ENCODE measurements around the gene HLA-DQB2.

The HLA-DQB2 gene

DNA sequence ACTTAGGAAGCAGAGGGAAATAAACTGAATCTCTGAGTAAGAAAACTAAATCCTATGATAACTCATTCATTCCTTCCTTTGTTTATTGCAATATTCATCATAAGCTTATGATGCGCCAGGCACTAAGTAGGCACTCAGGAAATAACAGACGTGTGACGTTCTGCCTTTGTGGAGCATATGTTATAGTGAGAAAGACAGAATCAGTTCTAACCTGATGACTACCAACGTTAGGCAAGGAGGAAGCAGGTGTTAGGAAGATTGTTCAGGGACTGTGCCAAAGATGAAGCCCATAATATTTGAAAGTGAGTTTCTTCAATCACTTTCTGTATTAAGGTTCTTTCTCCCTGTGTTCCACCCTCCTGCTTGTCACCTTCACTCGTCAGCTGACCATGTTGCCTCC lies 18.6 kb downstream of the HLA-DQB2 start:
- DNase-seq, result no peak

- DNase-seq, result no peak
These were observed 21.0 kb downstream of the HLA-DQB2 start for GRCh38 chr6:32742374-32742773.

DNA sequence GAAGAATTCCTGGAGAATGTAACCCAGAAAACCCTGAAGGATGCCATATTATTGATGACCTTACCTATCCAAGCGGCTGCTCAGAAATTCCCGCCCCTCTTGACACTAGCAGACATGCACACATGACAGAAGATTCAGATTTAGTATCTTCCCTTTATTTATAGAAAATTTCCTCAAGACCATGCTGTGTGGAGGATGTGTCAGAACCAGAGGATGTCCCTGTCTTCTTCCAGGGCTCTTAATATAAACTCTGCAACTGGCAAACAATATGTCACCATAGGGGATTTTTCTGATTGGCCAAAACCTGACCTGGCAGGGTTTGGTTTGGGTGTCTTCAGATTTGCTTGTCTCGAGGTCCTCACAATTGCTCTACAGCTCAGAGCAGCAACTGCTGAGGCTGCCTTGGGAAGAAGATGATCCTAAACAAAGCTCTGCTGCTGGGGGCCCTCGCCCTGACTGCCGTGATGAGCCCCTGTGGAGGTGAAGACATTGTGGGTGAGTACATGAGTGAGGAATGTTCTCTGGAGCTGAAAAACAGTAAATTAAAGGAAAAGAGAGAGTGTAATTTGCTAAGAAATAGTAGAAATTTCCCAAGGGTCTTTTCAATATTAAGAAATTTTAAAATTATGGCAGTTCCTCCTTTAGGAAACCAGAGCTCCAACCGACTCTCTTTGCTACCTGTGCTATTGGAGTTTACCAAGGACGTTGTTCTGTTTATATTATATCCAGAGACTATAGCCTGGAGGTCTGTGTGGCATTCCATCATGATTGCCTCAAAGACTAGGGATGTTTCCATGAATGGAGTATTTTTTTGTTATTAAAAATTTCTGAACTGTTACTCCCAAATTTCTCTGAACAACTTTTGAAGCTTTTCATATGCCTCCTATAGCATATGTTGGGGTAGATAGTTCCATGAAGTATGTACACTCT lies 22.0 kb downstream of the HLA-DQB2 start, which contains the start of gene HLA-DQA2:
HLA-DQA2 (plus strand) TSS at position 361 of the 930 bp plus-strand sequence; CDS start at position 414, 53 bp downstream.
- no peak for DNase-seq

DNA sequence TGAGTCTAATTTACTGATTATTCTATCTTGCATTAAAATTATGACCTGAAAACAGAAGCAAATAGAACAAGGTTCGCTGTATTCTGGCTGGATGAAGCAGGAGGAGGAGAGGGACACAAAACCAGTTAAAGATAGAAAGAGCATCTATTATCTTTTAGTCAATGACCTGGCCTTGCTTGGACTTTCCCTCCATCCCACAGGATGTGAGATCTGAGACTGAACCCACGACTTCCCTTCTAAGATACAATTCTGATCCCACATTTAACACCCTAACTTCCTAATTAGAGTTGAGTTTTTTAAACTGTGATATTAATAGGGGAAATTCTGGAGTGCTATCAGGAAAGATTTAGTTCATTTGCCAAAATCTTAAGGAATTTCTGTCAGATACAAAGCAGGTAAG lies 25.2 kb downstream of the HLA-DQB2 start:
- DNase-seq, result no peak

DNA sequence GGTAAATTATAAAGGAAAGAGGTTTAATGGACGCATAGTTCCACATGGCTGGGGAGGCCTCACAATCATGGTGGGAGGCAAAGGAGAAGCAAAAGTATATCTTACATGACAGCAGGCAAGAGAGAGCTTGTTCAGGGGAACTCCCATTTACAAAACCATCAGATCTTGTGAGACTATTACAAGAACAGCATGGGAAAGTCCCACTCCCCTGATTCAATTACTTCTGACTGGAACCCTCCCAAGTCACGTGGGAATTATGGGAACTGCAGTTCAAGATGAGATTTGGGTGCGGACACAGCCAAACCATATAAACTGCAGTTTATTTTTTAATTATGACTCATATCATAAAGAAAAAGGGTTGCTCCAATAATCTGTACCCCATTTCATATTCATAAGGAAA lies 44.5 kb downstream of the HLA-DQB2 start:
- no peak for DNase-seq

DNA sequence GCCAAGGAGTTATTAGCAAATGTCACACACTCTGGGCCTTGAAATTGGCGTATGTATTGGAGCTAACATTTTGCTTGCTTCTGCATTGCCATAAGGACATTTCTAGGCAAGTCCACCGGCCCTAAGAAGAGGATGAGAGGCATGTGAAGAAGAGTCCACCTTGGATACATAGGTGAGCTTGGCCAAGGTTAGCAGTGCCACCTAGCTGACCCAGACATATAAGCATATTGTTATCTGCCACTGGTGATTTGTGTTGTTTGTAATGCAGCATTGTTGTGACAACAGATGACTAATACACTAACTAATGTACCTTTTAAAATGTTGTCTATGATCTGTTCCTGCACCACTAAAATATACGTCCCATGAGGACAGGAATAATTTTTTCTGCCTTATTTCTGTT lies 46.9 kb downstream of the HLA-DQB2 start:
- DNase-seq, result no peak

GRCh38 chr6:32713241-32713640 lies 50.1 kb downstream of the HLA-DQB2 start:
- no peak for DNase-seq

DNA sequence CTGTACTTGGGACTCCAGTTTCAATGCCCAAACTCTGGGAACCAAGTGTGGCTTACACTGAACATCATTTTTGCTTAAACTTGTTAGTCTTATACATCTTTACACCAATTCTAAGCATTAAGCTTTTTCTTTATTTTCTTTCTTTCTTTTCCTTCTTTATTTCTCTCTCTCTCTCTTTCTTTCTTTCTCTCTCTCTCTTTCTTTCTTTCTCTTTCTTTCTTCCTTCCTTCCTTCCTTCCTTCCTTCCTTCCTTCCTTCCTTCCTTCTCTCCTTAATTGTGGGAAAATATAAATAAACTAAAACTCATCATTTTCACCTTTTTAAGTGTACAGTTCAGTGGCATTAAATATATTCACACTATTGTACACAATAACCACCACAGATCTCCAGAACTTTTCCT lies 53.7 kb downstream of the HLA-DQB2 start:
- DNase-seq, result no peak

Data from cortex of kidney (tissue), 1 donor.